Astrocyte (in vitro differentiated cells and primary cell): Measurements from ENCODE around the gene ZNF624. TPM values are rescaled to one million over a fixed set of nuclear protein-coding genes. Genes with fewer than 3 reads are reported as not detected.
A peak's percentile ranks its signal among the peaks of the same experiment; 100 is the strongest.

ENCODE experiments used
- DNase-seq: peaks from one replicate; pipeline ENCODE4 v3.0.0-alpha.2; 2010; ENCODE audit warnings: low read depth
- FAIRE-seq: peaks from 2 replicates; lab custom pipeline; 2011; peaks lifted over from hg19 to GRCh38; lab: Jason Lieb, UNC
- H2AFZ ChIP-seq: 2 replicates; pipeline ENCODE4 v1.6.0; 2012; ENCODE audit warnings: low read depth, low read length, inconsistent platforms
- H3K27ac ChIP-seq: 2 replicates; pipeline ENCODE4 v1.5.1; 2011; ENCODE audit warnings: low read depth, low read length, inconsistent platforms
- H3K27me3 ChIP-seq: 2 replicates; pipeline ENCODE4 v1.6.0; 2011; ENCODE audit warnings: low read length, inconsistent platforms; ENCODE audit not compliant: insufficient read depth
- H3K36me3 ChIP-seq: 2 replicates; pipeline ENCODE4 v1.5.1; 2011; ENCODE audit warnings: low read length, inconsistent platforms; ENCODE audit not compliant: insufficient read depth
- H3K4me1 ChIP-seq: 2 replicates; pipeline ENCODE4 v1.5.1; 2011; ENCODE audit warnings: low read length, inconsistent platforms; ENCODE audit not compliant: insufficient read depth
- H3K4me2 ChIP-seq: 2 replicates; pipeline ENCODE4 v1.6.0; 2012; ENCODE audit warnings: low read length, inconsistent platforms
- H3K4me3 ChIP-seq: 2 replicates; pipeline ENCODE4 v1.5.1; 2011; ENCODE audit warnings: low read depth, mild to moderate bottlenecking, low read length, inconsistent platforms; ENCODE audit not compliant: insufficient read depth
- H3K79me2 ChIP-seq: 2 replicates; pipeline ENCODE4 v1.6.0; 2012; ENCODE audit warnings: mild to moderate bottlenecking, low read length, inconsistent platforms; ENCODE audit not compliant: insufficient read depth
- H3K9ac ChIP-seq: 2 replicates; pipeline ENCODE4 v1.6.0; 2012; ENCODE audit warnings: mild to moderate bottlenecking, low read length, inconsistent platforms
- H3K9me3 ChIP-seq: 2 replicates; pipeline ENCODE4 v1.5.1; 2012; ENCODE audit warnings: low read depth, mild to moderate bottlenecking, low read length, inconsistent platforms; ENCODE audit not compliant: insufficient read depth
- H4K20me1 ChIP-seq: 2 replicates; pipeline ENCODE4 v1.6.0; 2012; ENCODE audit warnings: low read length, inconsistent platforms; ENCODE audit not compliant: insufficient read depth
- H3K27ac Mint-ChIP-seq: one replicate; pipeline ENCODE4 v1.8.0; 2021; ENCODE audit warnings: mild to moderate bottlenecking, mixed read lengths; ENCODE audit not compliant: unreplicated experiment
- H3K27me3 Mint-ChIP-seq: one replicate; pipeline ENCODE4 v1.8.0; 2021; ENCODE audit warnings: low read depth, mixed read lengths; ENCODE audit not compliant: unreplicated experiment
- H3K36me3 Mint-ChIP-seq: one replicate; pipeline ENCODE4 v1.8.0; 2021; ENCODE audit warnings: low read depth, mixed read lengths; ENCODE audit not compliant: unreplicated experiment
- H3K4me1 Mint-ChIP-seq: one replicate; pipeline ENCODE4 v1.8.0; 2021; ENCODE audit warnings: low read depth, mixed read lengths; ENCODE audit not compliant: unreplicated experiment
- H3K4me3 Mint-ChIP-seq: one replicate; pipeline ENCODE4 v1.8.0; 2021; ENCODE audit warnings: mild to moderate bottlenecking, moderate library complexity, mixed read lengths; ENCODE audit not compliant: unreplicated experiment
- H3K9me3 Mint-ChIP-seq: one replicate; pipeline ENCODE4 v1.8.0; 2021; ENCODE audit warnings: mild to moderate bottlenecking, mixed read lengths; ENCODE audit not compliant: unreplicated experiment
- CTCF ChIP-seq: IDR thresholded peaks from 2 replicates; pipeline ENCODE4 v1.5.1; 2011; ENCODE audit warnings: low read depth, mild to moderate bottlenecking, inconsistent platforms, low read length, moderate library complexity; ENCODE audit not compliant: insufficient read depth
- EZH2 ChIP-seq: IDR thresholded peaks from 2 replicates; pipeline ENCODE4 v1.6.1; 2012; ENCODE audit warnings: mild to moderate bottlenecking, low read length, inconsistent platforms; ENCODE audit not compliant: insufficient read depth
- total RNA-seq: library from RNA; stranded (reverse); gene quantifications from 2 replicates; pipeline ENCODE4 v1.2.1, GENCODE V29; 2021

The ZNF624 gene
- total RNA-seq, 1 donor from 2014 or later: 5.4 TPM

GRCh38 chr17:16584273-16584995, 69.2 kb downstream of the ZNF624 start:
- Histone ChIP-seq H3K4me3 (peak overlapping the region; percentile 54), H3K27me3 (peaks cover 6% of the 10 kb centered on the region), H3K79me2 (no peaks in the 10 kb centered on the region), H3K27ac (no peak overlapping the region), H3K4me1 (no peaks in the 10 kb centered on the region), H3K9me3 (peaks cover 3% of the 10 kb centered on the region), H4K20me1 (no peaks in the 10 kb centered on the region), H3K9ac (no peak overlapping the region), H3K4me2 (peak overlapping the region; percentile 89), H3K36me3 (no peaks in the 10 kb centered on the region), H2AFZ (peak overlapping the region; percentile 91)
- Mint-ChIP-seq H3K27me3 (peaks cover 20% of the 10 kb centered on the region), H3K27ac (no peak overlapping the region), H3K4me1 (no peaks in the 10 kb centered on the region), H3K4me3 (peak overlapping the region; percentile 6), H3K9me3 (peaks cover 26% of the 10 kb centered on the region), H3K36me3 (peaks cover 3% of the 10 kb centered on the region)
- TF ChIP-seq CTCF: peak; percentile 78
- no peak for TF ChIP-seq EZH2
- FAIRE-seq (peak; percentile 72), DNase-seq (peak; percentile 57)

DNA sequence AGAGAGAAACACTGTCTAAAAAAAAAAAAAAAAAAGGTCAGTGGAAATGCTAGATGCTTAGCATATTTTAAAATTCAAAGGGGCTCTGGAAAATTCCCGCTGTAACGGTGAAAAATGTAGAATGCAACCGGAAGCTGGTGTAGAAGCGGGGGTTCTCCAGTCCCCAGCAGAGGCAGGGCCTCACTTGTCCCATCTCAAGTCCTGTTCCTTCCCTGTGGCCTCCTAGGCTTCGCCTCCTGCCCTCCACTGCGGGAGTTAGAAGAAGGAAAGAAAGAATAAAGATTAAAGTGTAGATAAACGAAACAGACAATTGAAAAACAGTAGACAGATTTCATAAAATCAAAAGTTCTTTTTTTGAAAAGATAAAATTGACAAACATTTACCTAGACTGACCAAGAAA, 69.9 kb downstream of the ZNF624 start:
- DNase-seq: no peak
- H3K27ac Mint-ChIP-seq: no peak overlapping the region
- no peaks in the 10 kb centered on the region for H3K79me2 ChIP-seq
- no peak overlapping the region for H3K9ac ChIP-seq
- no peak overlapping the region for H3K4me3 Mint-ChIP-seq
- peaks cover 3% of the 10 kb centered on the region for H3K9me3 ChIP-seq
- H3K4me1 Mint-ChIP-seq: no peaks in the 10 kb centered on the region
- peaks cover 26% of the 10 kb centered on the region for H3K9me3 Mint-ChIP-seq
- H3K4me1 ChIP-seq: no peaks in the 10 kb centered on the region
- H3K36me3 Mint-ChIP-seq: peaks cover 3% of the 10 kb centered on the region
- no peaks in the 10 kb centered on the region for H3K36me3 ChIP-seq
- TF ChIP-seq CTCF (no peak), EZH2 (no peak)
- no peak overlapping the region for H3K4me3 ChIP-seq
- H3K27ac ChIP-seq: no peak overlapping the region
- peak overlapping the region; percentile 91 for H2AFZ ChIP-seq
- H4K20me1 ChIP-seq: no peaks in the 10 kb centered on the region
- no peak for FAIRE-seq
- H3K4me2 ChIP-seq: peak overlapping the region; percentile 89
- peaks cover 20% of the 10 kb centered on the region for H3K27me3 Mint-ChIP-seq
- peaks cover 6% of the 10 kb centered on the region for H3K27me3 ChIP-seq

DNA sequence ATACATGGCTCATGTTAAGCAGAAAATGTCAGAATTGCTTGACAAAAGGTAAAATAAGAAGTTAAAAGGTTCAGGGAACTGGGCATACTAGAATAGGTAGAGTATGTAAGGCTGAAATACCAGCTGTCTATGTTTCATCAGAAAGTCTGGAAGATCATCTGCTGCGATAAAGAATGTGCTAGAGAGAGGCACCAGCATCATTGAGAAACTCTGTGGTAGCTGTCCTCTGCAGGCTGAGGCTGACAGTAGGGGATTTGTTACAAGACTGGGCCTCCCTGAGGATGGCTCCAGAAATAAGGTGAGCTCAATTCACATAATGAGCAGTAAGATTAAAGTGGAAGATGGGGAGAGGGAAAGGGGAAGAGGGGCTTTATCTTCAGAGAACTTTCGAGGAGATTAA, 80.2 kb downstream of the ZNF624 start:
- no peaks in the 10 kb centered on the region for H3K27me3 ChIP-seq
- H3K27ac ChIP-seq: no peak overlapping the region
- Mint-ChIP-seq H3K27me3 (peaks cover 42% of the 10 kb centered on the region), H3K36me3 (no peaks in the 10 kb centered on the region), H3K9me3 (peaks cover 18% of the 10 kb centered on the region), H3K4me3 (no peak overlapping the region), H3K27ac (no peak overlapping the region), H3K4me1 (no peaks in the 10 kb centered on the region)
- H3K9ac ChIP-seq: no peak overlapping the region
- DNase-seq (no peak), FAIRE-seq (no peak)
- peaks cover 3% of the 10 kb centered on the region for H3K4me1 ChIP-seq
- no peaks in the 10 kb centered on the region for H4K20me1 ChIP-seq
- no peaks in the 10 kb centered on the region for H3K36me3 ChIP-seq
- no peak overlapping the region for H3K4me3 ChIP-seq
- no peak for TF ChIP-seq EZH2
- no peak for TF ChIP-seq CTCF
- no peak overlapping the region for H3K4me2 ChIP-seq
- H3K9me3 ChIP-seq: no peaks in the 10 kb centered on the region
- no peak overlapping the region for H2AFZ ChIP-seq
- peaks cover 4% of the 10 kb centered on the region for H3K79me2 ChIP-seq
